Cardiac muscle cell (in vitro differentiated cells and primary cell): ENCODE measurements around the gene TSFM. TPM values are rescaled to one million over a fixed set of nuclear protein-coding genes. Genes with fewer than 3 reads are reported as not detected.

Experiments
- DNase-seq, 2 donors: peaks; one replicate each; pipeline versions ENCODE4 v3.0.0 to v3.0.0-alpha.2; 2010 to 2017; ENCODE audit warnings: low read depth in 1 of 2, low spot score in 1 of 2
- H3K27ac ChIP-seq: fragments of 200-600 bp; sonication (generic); 2 replicates; pipeline ENCODE4 v1.5.1; 2016
- H3K27me3 ChIP-seq: fragments of 200-600 bp; sonication (generic); 2 replicates; pipeline ENCODE4 v1.6.0; 2016; ENCODE audit warnings: control low read depth
- H3K36me3 ChIP-seq: fragments of 200-600 bp; sonication (generic); 2 replicates; pipeline ENCODE4 v1.5.1; 2016; ENCODE audit warnings: control low read depth
- H3K4me1 ChIP-seq: fragments of 200-600 bp; sonication (generic); 2 replicates; pipeline ENCODE4 v1.8.1; 2017; ENCODE audit warnings: low read depth, mild to moderate bottlenecking, mixed run types
- H3K4me3 ChIP-seq: fragments of 200-600 bp; sonication (generic); 2 replicates; pipeline ENCODE4 v1.5.1; 2016; ENCODE audit warnings: mild to moderate bottlenecking
- H3K9me3 ChIP-seq: fragments of 200-600 bp; sonication (generic); 2 replicates; pipeline ENCODE4 v1.5.1; 2017; ENCODE audit warnings: low read depth, mild to moderate bottlenecking, control low read depth
- polyA plus RNA-seq: library from polyadenylated mRNA; unstranded; fragments of >200 nt; fragmentation: Nextera tagmentation; extraction: Ambion mirVana; gene quantifications from 2 replicates; pipeline ENCODE4 v1.2.1, GENCODE V29; 2016
- total RNA-seq: library from RNA; depleted of rRNA; stranded (reverse); fragments of >200 nt; gene quantifications from 2 replicates; pipeline ENCODE4 v1.2.3, GENCODE V29; 2016
- TF ChIP-seq, protein P1 (sequence below): IDR thresholded peaks from 2 replicates; pipeline ENCODE4 v1.5.1; 2012; ENCODE audit warnings: low read depth, mild to moderate bottlenecking, low read length

The TSFM gene
- total and polyA plus RNA-seq, 2 experiments from 2014 or later, result 22.6 to 66.7 TPM

DNA sequence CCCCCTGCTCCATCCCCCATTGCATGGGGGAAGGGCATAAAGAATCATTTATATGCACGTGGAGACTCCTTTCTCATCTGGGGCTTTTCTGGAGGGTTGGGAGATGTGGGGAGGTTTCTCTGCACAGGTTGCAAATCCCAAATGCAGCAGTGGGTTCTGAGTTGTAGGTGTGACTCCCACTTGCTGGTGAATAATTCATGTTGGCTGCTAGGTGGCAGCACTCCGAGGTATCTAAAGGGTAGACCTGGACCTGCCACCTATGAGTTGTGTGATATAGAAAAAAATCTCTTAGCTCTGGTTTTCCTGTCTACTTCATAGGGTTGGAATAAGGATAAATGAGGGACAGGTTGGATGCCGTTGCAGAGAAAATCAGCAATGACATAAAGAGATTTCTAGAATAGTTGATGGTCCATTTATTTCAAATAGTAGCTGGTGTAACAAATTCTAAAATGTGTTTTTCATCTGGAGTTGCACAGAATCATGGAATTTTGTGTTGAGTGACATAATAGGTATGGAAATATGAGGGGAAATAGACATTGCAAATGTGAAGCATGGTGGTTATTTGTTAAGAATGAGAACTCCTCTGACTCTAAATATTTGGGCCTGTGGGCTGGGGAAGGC is 23.1 kb upstream of the TSFM start:
- TF ChIP-seq, protein P1, sequence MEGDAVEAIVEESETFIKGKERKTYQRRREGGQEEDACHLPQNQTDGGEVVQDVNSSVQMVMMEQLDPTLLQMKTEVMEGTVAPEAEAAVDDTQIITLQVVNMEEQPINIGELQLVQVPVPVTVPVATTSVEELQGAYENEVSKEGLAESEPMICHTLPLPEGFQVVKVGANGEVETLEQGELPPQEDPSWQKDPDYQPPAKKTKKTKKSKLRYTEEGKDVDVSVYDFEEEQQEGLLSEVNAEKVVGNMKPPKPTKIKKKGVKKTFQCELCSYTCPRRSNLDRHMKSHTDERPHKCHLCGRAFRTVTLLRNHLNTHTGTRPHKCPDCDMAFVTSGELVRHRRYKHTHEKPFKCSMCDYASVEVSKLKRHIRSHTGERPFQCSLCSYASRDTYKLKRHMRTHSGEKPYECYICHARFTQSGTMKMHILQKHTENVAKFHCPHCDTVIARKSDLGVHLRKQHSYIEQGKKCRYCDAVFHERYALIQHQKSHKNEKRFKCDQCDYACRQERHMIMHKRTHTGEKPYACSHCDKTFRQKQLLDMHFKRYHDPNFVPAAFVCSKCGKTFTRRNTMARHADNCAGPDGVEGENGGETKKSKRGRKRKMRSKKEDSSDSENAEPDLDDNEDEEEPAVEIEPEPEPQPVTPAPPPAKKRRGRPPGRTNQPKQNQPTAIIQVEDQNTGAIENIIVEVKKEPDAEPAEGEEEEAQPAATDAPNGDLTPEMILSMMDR, result peak; percentile 48
- peaks cover 7% of the 10 kb centered on the region for H3K36me3 ChIP-seq
- H3K27me3 ChIP-seq, result peaks cover 54% of the 10 kb centered on the region
- no peak overlapping the region for H3K27ac ChIP-seq
- no peaks in the 10 kb centered on the region for H3K9me3 ChIP-seq
- DNase-seq, result peak in 1 of 2 donors; percentile 42
- peaks cover 8% of the 10 kb centered on the region for H3K4me1 ChIP-seq
- H3K4me3 ChIP-seq, result no peak overlapping the region

DNA sequence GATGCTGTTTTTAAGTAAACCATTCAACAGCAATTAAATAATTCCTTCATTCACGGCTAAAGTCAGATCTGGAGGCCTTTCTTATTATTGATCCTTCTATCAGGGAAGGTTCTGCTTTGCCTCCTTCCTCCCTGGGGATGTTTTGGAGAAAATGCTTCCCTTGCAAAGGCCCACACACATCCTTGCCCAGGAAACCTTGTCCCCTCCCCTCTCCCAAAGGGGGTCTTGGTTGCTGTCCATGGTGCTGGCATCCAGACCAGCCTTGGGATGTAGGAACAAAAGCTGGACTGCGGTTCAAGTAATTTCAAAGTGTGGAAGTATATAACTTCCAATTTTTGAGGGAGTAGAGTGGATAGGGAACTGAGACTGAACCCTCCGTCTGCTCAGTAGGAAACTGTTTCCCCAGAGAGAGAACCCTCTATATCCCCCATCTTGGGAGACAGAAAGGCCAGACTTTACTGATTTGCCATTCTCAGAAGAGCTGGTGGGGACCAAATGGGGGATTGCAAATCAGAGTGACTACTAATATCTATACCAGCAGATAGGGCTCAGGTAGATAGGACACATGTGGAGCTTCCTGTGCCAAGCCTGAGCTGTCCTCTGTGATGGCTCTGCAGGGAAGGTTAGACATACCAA is 22.1 kb upstream of the TSFM start:
- peaks cover 64% of the 10 kb centered on the region for H3K27me3 ChIP-seq
- peaks cover 7% of the 10 kb centered on the region for H3K36me3 ChIP-seq
- H3K9me3 ChIP-seq, result no peaks in the 10 kb centered on the region
- H3K27ac ChIP-seq, result no peak overlapping the region
- peak in 1 of 2 donors; percentile 78 for DNase-seq
- peaks cover 8% of the 10 kb centered on the region for H3K4me1 ChIP-seq
- no peak overlapping the region for H3K4me3 ChIP-seq
- TF ChIP-seq, protein P1, result no peak

DNA sequence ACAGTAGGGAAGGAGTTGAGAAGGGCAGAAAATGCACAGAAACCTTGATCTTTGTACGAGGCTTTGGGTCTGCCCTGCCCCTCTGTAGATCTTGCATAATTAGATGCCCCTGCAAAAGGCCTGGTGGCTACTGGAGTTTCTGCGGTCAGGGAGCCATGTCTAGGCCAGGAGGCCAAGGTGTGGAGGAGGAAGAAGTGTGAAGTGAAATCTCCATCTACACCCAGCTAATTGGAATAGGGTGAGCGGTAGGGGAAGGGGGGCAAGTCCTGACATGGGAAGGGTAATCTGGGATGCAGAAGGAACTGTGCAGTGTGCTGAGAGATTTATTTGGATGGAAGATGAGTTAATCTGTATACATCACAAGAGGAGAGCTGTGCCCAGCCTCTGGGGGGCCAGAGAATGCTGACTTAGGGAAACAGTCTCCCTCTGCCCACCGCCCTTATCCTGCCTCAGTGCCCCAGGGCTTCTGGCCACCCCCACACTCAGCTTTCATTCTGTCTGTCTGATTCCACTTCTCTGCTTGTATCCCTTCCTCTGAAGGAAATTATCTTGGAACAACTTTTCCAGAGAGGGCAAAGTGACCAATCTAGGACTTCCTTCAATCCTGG is 21.1 kb upstream of the TSFM start:
- Histone ChIP-seq H3K4me1 (peaks cover 3% of the 10 kb centered on the region), H3K27ac (no peak overlapping the region), H3K4me3 (no peak overlapping the region), H3K9me3 (no peaks in the 10 kb centered on the region), H3K27me3 (peaks cover 65% of the 10 kb centered on the region), H3K36me3 (peaks cover 7% of the 10 kb centered on the region)
- TF ChIP-seq, protein P1, result no peak
- no peak for DNase-seq

DNA sequence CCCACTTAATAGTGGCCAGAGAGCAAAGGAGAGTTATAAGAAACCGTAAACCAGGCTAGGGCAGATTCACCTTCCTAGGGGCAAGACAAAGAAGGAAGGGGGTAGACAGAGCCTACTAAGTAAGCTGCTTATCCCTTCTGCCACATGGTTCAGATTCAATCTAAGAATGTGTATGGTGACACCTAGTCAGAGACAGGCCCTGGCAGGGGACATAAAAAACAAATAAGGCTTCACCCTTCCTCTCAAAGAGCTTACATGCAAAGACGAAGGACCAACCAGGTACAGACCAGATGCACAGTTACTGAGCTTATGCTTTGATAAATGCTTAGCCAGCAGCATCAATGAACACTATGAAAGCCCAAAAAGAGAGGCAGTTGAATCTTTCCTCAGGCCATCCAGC is 20.1 kb upstream of the TSFM start:
- Histone ChIP-seq H3K4me1 (no peaks in the 10 kb centered on the region), H3K27me3 (peaks cover 69% of the 10 kb centered on the region), H3K4me3 (no peak overlapping the region)

DNA sequence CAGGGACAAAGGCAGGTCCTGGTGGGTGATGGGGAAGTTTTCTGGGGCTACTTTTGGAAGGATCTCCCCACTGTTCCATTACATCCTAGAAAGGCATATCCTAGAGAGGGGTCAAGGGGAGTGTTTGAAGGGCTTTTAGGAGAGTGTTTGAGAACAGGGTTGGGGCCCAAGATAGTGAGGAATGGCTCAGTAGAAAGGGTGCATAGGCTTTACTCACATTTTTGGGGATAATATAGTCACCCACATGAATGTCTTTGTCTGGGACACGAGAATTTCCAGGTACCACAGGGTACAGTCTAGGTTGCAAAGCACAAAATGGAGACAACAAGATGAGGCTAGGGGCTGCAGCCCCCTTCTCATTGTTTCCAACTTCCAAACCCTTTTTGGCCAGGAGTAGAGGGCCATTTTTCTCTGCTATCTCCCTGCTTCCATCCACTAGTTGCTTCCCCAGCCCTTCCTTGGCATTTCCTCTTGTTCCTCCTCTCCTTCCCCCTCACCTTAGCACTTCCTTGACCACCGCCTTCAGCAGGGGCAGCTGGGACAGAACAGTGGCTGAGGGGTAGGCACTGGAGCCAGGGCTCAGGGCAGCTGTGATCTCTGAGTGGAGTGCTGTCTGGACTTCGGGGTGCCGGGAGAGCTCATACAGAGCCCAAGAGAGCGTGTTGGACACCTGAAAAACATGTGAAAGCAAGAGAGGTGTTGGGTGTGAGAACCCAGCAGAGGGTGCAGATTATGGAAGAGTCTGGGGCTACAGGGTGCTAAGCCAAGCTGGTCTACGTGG is 18.5 kb upstream of the TSFM start:
- H3K9me3 ChIP-seq, result no peaks in the 10 kb centered on the region
- H3K27me3 ChIP-seq, result peaks cover 67% of the 10 kb centered on the region
- TF ChIP-seq, protein P1, result no peak
- no peaks in the 10 kb centered on the region for H3K4me1 ChIP-seq
- no peak for DNase-seq
- H3K36me3 ChIP-seq, result peaks cover 1% of the 10 kb centered on the region
- no peak overlapping the region for H3K4me3 ChIP-seq
- no peak overlapping the region for H3K27ac ChIP-seq

More for the DNA sequence above, 20.1 kb upstream of the TSFM start:
- H3K9me3 ChIP-seq, result no peaks in the 10 kb centered on the region
- H3K36me3 ChIP-seq, result peaks cover 7% of the 10 kb centered on the region
- no peak for DNase-seq
- no peak overlapping the region for H3K27ac ChIP-seq
- TF ChIP-seq, protein P1, result no peak
